Measurements from ENCODE around the gene TMEM169. TPM values are rescaled to one million over a fixed set of nuclear protein-coding genes. Genes with fewer than 3 reads are reported as not detected.

Gene TMEM169
- total and polyA plus RNA-seq, 2 of the 13 experiments (the other 11 are each of a cell fraction or from before 2014, with no cell fraction given), result 1.5 to 4.5 TPM

- TF ChIP-seq ZNF496 (CRISPR knock-in tag; IDR thresholded peaks at IDR 0.05; ENCODE audit: insufficient replicate concordance) (no peak), ZMAT5 (CRISPR knock-in tag; IDR thresholded peaks at IDR 0.05; ENCODE audit: borderline replicate concordance, low read depth) (no peak), MEF2D (CRISPR knock-in tag; IDR thresholded peaks at IDR 0.05) (no peak), RCOR2 (CRISPR knock-in tag; IDR thresholded peaks at IDR 0.05) (no peak), ZEB1 (IDR thresholded peaks at IDR 0.05; ENCODE audit: insufficient replicate concordance, low read depth) (no peak), KLF6 (CRISPR knock-in tag; IDR thresholded peaks at IDR 0.05) (no peak), PLRG1 (conservative IDR thresholded peaks at IDR 0.05) (no peak), SOX6 (IDR thresholded peaks at IDR 0.05) (no peak), SOX6 (CRISPR knock-in tag; IDR thresholded peaks at IDR 0.05) (peak; percentile 52), ESRRA (CRISPR knock-in tag; IDR thresholded peaks at IDR 0.05; ENCODE audit: low read depth) (no peak), SNAI1 (CRISPR knock-in tag; IDR thresholded peaks at IDR 0.05; ENCODE audit: borderline replicate concordance) (no peak), CBX2 (IDR thresholded peaks at IDR 0.05; ENCODE audit: low read depth, low read length) (no peak), CBX2 (CRISPR knock-in tag; IDR thresholded peaks at IDR 0.05; ENCODE audit: low read depth) (no peak), DDIT3 (CRISPR knock-in tag; IDR thresholded peaks at IDR 0.05) (no peak), ZBTB33 (CRISPR knock-in tag; IDR thresholded peaks at IDR 0.05) (no peak), NONO (IDR thresholded peaks at IDR 0.05) (no peak), NONO (CRISPR knock-in tag; conservative IDR thresholded peaks at IDR 0.05) (peak; percentile 39; the same call in 1 of the 2 replicates), PHF21A (CRISPR knock-in tag; IDR thresholded peaks at IDR 0.05) (peak; percentile 36; the same call in 1 of the 2 replicates), ZBTB34 (CRISPR knock-in tag; IDR thresholded peaks at IDR 0.05) (no peak), FOSL1 (CRISPR knock-in tag; IDR thresholded peaks at IDR 0.05; ENCODE audit: borderline replicate concordance) (no peak), PCBP2 (optimal IDR thresholded peaks at IDR 0.05; ENCODE audit: low read depth, low read length, poor library complexity, severe bottlenecking) (no peak), FLYWCH1 (CRISPR knock-in tag; IDR thresholded peaks at IDR 0.05) (no peak), ZFYVE20 (CRISPR knock-in tag; IDR thresholded peaks at IDR 0.05; ENCODE audit: borderline replicate concordance, low read depth) (no peak), RFX1 (IDR thresholded peaks at IDR 0.05) (no peak), ZFP91 (CRISPR knock-in tag; IDR thresholded peaks at IDR 0.05; ENCODE audit: borderline replicate concordance) (0 out of 2 replicates have a peak, but pooled peaks have one; percentile 26), SRF (IDR thresholded peaks at IDR 0.05; ENCODE audit: low read depth, low read length) (no peak)
These were observed 26.0 kb downstream of the TMEM169 start (continued) for GRCh38 chr2:216107760-216108159.
